Naive B cell (primary cell): ENCODE results near the gene ASTN2. TPM values are rescaled to one million over a fixed set of nuclear protein-coding genes. Genes with fewer than 3 reads are reported as not detected.

ENCODE experiments used
- ATAC-seq, 2 donors: fragments of 150-1000 bp; cut with Tn5 transposase; 2 replicates each; pipeline ENCODE4 v1.10.0; 2021; ENCODE audit warnings: low read depth in 2 of 2, mild to moderate bottlenecking in 2 of 2, moderate library complexity in 2 of 2
- DNase-seq: peaks from one replicate; pipeline ENCODE4 v3.0.0; 2022
- H3K27ac Mint-ChIP-seq, 6 donors: one replicate each; pipeline ENCODE4 v1.8.0; 2020 to 2022; ENCODE audit warnings: mild to moderate bottlenecking in 6 of 6, mixed read lengths in 6 of 6, moderate library complexity in 5 of 6, inconsistent platforms in 2 of 6
- H3K27me3 Mint-ChIP-seq, 3 donors: one replicate each; pipeline ENCODE4 v1.8.0; 2021 to 2022; ENCODE audit warnings: mixed read lengths in 3 of 3, mild to moderate bottlenecking in 1 of 3
- H3K36me3 Mint-ChIP-seq, 2 donors: one replicate each; pipeline ENCODE4 v1.8.0; 2020 to 2022; ENCODE audit warnings: mixed read lengths in 2 of 2, inconsistent platforms in 1 of 2, mild to moderate bottlenecking in 1 of 2
- H3K4me1 Mint-ChIP-seq, 3 donors: one replicate each; pipeline ENCODE4 v1.8.0; 2020 to 2022; ENCODE audit warnings: mixed read lengths in 3 of 3, inconsistent platforms in 1 of 3, mild to moderate bottlenecking in 1 of 3, moderate library complexity in 1 of 3
- H3K4me3 Mint-ChIP-seq, 8 donors: one replicate each; pipeline ENCODE4 v1.8.0; 2020 to 2022; ENCODE audit warnings: mild to moderate bottlenecking in 8 of 8, mixed read lengths in 8 of 8, moderate library complexity in 8 of 8, inconsistent platforms in 2 of 8
- H3K9me3 Mint-ChIP-seq, 7 donors: one replicate each; pipeline ENCODE4 v1.8.0; 2020 to 2022; ENCODE audit warnings: mixed read lengths in 7 of 7, mild to moderate bottlenecking in 5 of 7, inconsistent platforms in 2 of 7, moderate library complexity in 1 of 7
- polyA plus RNA-seq, 6 donors: library from polyadenylated mRNA; unstranded; fragments of 300-500 nt; fragmentation: Illumina TruSeq; gene quantifications; one replicate each; pipeline ENCODE4 v1.2.3, GENCODE V29; 2021; ENCODE audit warnings: low read depth in 6 of 6

Gene ASTN2
- polyA plus RNA-seq, 6 donors from 2014 or later: 0.89 to 2.5 (median 1.5) TPM; not detected in 1

DNA sequence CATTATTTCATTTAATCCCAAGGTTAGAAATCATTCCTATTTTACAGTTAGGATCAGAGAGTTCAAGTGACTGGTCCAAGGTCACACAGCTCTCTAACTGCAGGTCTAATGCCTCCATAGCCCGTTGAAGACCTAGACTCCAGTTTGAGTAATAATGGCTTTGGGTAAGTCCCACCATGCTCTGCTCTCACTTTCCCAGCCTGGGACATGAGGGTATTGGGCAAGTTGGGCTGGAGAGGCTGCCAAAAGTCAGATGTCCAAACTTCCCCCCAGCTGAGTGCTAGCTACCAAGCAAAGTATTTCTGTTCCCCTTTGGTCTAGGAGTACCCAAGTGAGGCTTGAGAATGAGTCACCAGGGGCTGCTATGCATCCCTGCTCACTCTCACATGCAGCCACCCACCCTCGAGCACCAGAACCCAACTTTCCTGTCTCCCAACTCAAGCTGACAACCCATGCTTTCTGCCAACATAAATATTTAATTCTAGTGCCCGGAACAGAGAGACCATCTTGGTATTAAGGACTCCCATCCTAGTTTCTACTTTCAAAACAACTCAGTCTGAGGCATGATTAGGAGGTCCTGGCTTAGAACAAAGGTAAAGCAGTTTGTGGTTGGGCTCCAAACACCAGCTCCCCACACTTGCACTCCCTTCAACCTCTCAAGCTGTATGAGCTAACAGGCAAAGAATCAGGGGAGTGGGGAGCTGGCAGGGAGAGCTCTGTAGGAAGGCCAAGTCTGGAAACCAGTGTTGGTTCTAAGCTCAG, 964.3 kb downstream of the ASTN2 start:
- Mint-ChIP-seq H3K4me1 (no peaks in the 10 kb centered on the region), H3K36me3 (no peaks in the 10 kb centered on the region), H3K4me3 (no peak overlapping the region), H3K27me3 (no peaks in the 10 kb centered on the region), H3K27ac (no peak overlapping the region), H3K9me3 (peaks cover 0 to 3% (median 0%) of the 10 kb centered on the region in 7 donors)
- ATAC-seq (no peak), DNase-seq (no peak)

DNA sequence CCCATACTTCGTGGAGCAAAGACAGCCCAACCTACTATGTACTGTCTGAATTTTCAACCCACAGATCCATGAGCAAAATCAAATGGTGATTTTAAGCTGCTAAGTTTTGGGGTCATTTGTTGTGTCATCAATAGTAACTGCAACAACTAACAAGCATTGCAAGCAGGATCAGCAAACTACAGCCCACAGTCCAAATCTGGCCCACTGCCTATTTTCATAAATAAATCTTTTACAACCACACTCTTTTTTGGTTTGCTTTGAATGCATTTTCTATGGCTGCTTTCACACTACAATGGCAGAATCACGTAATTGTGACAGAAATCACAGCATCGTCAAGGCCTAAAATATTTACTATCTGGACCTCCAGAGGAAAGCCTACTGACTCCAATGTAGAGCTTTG, 964.9 kb downstream of the ASTN2 start:
- peaks cover 0 to 3% (median 0%) of the 10 kb centered on the region in 7 donors for H3K9me3 Mint-ChIP-seq
- no peak for ATAC-seq
- H3K4me3 Mint-ChIP-seq: no peak overlapping the region
- H3K27me3 Mint-ChIP-seq: no peaks in the 10 kb centered on the region
- no peak for DNase-seq
- H3K4me1 Mint-ChIP-seq: no peaks in the 10 kb centered on the region
- H3K36me3 Mint-ChIP-seq: no peaks in the 10 kb centered on the region
- no peak overlapping the region for H3K27ac Mint-ChIP-seq

DNA sequence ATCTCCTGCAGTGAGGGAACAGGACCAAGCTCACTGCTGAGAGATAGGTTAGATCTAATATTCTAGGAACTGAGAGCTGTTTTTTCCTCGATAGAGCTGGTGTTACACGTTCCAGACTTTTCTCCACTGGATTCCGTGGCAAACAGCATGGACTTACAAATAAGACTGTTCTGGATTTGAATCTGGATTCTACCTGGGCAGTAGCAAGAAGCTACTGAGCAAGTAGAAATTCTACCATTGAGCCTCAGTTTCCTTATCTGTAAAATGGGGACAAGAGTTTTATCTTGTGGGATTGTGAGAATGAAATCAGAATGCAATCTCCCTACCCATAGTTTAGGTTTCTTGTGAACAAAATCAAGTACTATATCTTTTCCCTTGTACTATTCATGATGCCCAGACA, 966.4 kb downstream of the ASTN2 start:
- Mint-ChIP-seq H3K4me3 (no peak overlapping the region), H3K9me3 (no peaks in the 10 kb centered on the region), H3K27me3 (no peaks in the 10 kb centered on the region), H3K36me3 (no peaks in the 10 kb centered on the region), H3K27ac (no peak overlapping the region), H3K4me1 (no peaks in the 10 kb centered on the region)
- no peak for DNase-seq
- no peak for ATAC-seq

DNA sequence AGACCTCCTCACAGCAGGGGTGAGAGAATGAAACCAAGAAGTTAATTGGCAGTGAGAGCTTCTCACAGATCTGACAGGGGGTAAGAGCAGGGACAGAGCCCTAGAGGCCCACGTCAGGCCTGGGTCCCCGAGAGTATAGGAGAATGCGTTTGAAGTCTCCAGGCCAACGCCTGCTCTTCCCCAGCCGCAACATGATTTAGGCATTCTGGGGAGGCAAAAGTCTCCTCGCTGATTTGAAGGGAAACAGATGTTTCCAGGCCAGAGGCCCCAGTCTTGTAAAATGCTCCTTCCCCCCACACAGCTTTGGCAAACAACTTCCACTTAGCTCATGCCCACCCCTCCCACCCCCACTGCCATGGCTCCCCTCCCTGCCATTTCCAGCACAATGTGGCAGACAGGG, 966.9 kb downstream of the ASTN2 start:
- H3K4me1 Mint-ChIP-seq: no peaks in the 10 kb centered on the region
- H3K9me3 Mint-ChIP-seq: no peaks in the 10 kb centered on the region

DNA sequence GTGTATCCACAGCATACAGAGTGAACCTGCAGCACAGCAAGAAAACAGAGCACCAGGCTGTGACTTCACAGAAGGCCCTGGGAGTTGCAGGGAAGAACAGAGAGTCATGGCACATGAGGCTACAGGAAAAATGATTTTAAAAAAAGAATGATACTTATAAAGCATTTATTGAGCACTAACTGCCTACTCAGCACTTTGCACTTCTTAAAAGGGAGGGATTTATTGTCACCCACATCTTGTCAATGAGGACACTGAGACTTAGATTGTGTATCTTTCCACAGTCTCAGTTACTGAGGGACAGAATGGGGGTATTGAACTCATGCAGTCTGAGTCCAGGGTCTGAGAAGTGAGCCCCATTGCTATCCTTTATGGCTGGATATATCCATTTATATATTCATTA, 972.3 kb downstream of the ASTN2 start:
- Mint-ChIP-seq H3K4me1 (no peaks in the 10 kb centered on the region), H3K27me3 (no peaks in the 10 kb centered on the region), H3K4me3 (no peak overlapping the region), H3K27ac (no peak overlapping the region), H3K36me3 (peaks cover 0 to 19% of the 10 kb centered on the region in 2 donors), H3K9me3 (no peaks in the 10 kb centered on the region)
- ATAC-seq: no peak
- DNase-seq: no peak

More for the DNA sequence above, 966.9 kb downstream of the ASTN2 start:
- DNase-seq: no peak
- Mint-ChIP-seq H3K27me3 (no peaks in the 10 kb centered on the region), H3K36me3 (no peaks in the 10 kb centered on the region), H3K27ac (peak overlapping the region in 1 of 6 donors; percentile 33), H3K4me3 (no peak overlapping the region)
- no peak for ATAC-seq

DNA sequence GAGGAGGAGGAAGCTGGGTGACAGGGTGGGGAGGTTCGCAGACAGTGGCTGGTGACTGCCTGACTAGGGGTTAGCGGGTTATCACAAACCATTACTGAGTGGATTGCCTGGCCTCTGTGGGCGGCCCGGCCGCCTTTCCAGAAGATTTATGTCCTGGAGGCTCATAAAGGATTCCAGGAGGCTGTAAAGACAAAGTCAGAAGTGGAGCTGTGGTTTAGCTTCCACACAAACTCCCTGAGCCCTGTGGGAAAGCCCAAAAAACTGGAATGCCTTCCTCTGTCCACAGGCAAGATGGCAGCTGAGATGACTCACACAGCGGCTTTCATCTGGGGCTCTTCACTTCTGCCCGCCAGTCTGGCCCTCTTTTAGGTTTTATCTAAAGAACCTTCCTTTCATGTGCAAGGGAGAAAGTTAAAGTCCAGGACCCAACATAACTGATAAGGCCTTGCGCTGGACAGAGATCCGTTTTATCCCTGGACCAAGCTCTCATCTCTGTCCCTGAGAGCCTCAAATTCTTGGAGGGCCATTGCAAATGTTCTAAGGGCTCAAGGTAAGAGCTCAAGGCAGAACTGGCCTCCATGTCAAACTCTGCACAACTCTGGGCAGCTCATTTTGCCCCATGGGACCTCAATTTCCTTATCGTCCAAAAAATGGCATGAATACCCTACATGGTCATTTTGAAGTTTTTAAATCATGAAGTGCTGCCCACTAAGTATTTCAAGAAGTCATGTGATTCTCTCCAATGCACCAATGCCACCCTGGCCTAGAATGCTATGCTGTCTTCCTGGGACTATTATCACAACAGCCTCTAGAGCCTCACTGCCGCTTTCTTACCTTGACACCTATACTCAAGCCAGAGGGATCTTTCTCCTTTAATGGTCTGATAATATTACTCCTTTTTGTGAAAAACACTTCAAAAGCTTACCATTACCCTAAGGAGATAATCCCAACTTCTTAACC, 977.2 kb downstream of the ASTN2 start:
- DNase-seq (no peak), ATAC-seq (no peak)
- peaks cover 0 to 23% of the 10 kb centered on the region in 2 donors for H3K36me3 Mint-ChIP-seq
- no peaks in the 10 kb centered on the region for H3K4me1 Mint-ChIP-seq
- H3K9me3 Mint-ChIP-seq: peaks cover 0 to 6% (median 0%) of the 10 kb centered on the region in 7 donors
- no peak overlapping the region for H3K4me3 Mint-ChIP-seq
- H3K27me3 Mint-ChIP-seq: no peaks in the 10 kb centered on the region
- no peak overlapping the region for H3K27ac Mint-ChIP-seq

DNA sequence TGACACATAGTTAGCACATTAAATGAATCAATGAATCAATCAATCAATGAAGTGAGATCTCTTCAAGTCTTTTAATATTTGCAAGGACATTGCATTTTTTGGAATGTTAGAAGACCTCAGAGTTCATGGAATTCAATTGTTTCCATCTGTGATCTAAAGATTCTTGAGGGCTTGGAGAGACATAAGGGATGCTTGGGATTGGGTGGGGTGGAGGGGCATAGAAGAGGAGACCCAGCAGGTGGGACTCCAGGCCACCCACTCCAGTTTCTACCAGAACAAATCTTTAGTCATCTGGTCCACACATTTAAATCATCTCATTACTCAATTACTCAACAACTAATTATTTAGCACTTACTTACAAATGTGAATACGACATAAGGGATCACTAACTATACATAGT, 978.7 kb downstream of the ASTN2 start:
- Mint-ChIP-seq H3K4me1 (no peaks in the 10 kb centered on the region), H3K27ac (no peak overlapping the region), H3K9me3 (peaks cover 0 to 6% (median 0%) of the 10 kb centered on the region in 7 donors), H3K4me3 (no peak overlapping the region), H3K36me3 (peaks cover 0 to 23% of the 10 kb centered on the region in 2 donors), H3K27me3 (no peaks in the 10 kb centered on the region)
- DNase-seq (no peak), ATAC-seq (no peak)

DNA sequence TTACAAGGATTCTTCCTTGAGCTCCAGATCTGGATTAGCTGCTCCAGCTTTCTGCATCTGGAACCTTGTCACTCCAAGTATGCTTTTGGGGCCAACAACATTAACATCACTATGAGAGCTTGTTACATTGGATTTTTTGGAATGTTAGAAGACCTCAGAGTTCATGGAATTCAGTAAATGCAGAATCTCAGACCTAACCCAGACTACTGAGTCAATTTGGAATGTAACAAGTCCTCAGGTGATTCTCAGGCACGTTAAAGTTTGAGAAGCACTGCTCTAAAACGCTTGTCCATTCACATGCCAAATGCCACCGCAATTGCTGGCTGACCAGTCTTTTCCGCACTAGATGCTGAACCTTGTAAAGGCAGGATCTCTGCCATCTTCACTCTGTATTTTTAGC, 979.2 kb downstream of the ASTN2 start:
- Mint-ChIP-seq H3K9me3 (peaks cover 0 to 6% (median 0%) of the 10 kb centered on the region in 7 donors), H3K36me3 (peaks cover 0 to 22% of the 10 kb centered on the region in 2 donors), H3K27ac (no peak overlapping the region), H3K4me3 (no peak overlapping the region), H3K4me1 (no peaks in the 10 kb centered on the region), H3K27me3 (no peaks in the 10 kb centered on the region)
- DNase-seq (no peak), ATAC-seq (no peak)

DNA sequence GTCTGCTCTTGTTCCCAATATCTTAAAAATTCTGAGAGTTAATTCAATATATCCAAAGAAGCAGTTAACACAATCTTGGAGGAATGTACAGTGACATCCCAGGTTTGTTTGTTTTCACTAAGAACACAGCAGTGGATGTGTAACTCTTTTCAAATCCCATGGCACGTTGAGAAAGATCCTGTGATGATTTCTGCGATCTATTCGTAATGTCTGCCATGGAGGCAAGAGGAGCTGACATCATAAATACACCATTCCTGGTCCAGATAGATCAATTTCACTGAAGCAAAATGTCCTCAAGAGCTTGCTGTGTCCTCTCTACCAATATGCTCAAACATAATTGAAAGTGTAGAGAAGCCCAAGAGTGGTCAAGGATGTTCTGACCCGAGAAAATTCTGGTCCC, 980.5 kb downstream of the ASTN2 start:
- DNase-seq (no peak), ATAC-seq (no peak)
- Mint-ChIP-seq H3K4me1 (no peaks in the 10 kb centered on the region), H3K4me3 (no peak overlapping the region), H3K36me3 (peaks cover 0 to 10% of the 10 kb centered on the region in 2 donors), H3K9me3 (peaks cover 0 to 6% (median 0%) of the 10 kb centered on the region in 7 donors), H3K27me3 (no peaks in the 10 kb centered on the region), H3K27ac (no peak overlapping the region)

DNA sequence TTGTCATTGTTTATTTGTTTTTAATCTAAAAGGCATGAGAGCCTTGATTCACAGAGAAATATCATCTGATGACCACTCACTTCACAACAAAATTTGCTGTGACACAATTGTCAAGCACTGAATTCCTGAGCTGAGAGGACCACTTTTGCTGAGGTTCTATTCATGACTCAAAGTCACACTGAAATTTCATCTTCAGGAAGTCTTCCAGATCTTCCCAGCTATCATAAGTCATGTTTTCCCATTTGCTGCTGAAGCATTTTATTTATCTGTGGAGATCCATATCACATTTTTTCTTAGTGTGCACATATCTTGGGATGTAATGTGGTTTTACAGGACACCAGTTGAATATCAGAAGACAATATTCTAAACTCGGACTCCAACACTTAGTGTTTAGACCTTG, 982.8 kb downstream of the ASTN2 start:
- Mint-ChIP-seq H3K27me3 (no peaks in the 10 kb centered on the region), H3K36me3 (peaks cover 0 to 4% of the 10 kb centered on the region in 2 donors), H3K4me1 (no peaks in the 10 kb centered on the region), H3K27ac (no peak overlapping the region), H3K4me3 (no peak overlapping the region), H3K9me3 (peaks cover 0 to 6% (median 0%) of the 10 kb centered on the region in 7 donors)
- no peak for ATAC-seq
- DNase-seq: no peak

DNA sequence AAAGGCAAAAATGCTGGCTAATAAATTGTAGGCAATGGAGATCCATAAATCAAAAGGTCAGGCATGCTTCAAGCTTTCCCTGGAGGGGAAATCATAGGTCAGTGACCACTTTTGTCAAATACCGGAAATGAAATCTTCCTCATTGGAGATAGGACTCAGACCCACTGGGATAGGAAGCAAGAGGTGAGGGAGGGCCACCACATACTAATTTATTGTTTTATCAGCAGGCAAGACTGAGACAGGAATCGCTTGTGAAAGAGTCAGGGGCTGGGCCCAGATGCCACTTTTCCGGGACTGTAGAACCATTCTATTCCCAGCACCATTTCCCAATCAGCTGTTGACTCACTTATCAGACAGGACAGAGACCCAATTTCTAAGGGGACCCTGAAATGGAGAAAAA, 984.0 kb downstream of the ASTN2 start:
- ATAC-seq: no peak
- H3K27me3 Mint-ChIP-seq: no peaks in the 10 kb centered on the region
- H3K27ac Mint-ChIP-seq: no peak overlapping the region

DNA sequence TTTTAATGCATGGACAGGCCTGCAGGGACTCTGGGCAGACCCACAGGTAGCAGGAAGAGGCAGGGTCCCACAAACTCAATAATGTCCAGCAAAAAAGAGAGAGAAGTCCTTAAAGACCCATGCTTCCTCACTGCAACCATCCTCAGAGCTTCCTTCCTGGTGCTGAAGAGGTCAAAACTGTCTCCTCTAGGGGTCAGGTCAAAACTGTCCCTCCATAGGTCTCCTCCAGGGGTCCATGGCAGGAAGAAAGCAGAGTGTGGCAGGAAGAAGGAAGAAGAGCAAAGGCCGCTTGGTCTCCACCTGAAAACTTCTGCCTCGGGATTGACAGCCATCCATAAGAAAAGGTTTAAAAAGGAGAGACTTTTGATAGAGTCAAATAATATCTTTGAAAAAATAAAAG, 989.6 kb downstream of the ASTN2 start:
- DNase-seq (no peak), ATAC-seq (no peak)
- Mint-ChIP-seq H3K4me1 (no peaks in the 10 kb centered on the region), H3K27ac (no peak overlapping the region), H3K9me3 (peaks cover 0 to 5% (median 0%) of the 10 kb centered on the region in 7 donors), H3K4me3 (no peak overlapping the region), H3K36me3 (peaks cover 0 to 6% of the 10 kb centered on the region in 2 donors), H3K27me3 (no peaks in the 10 kb centered on the region)

More for the DNA sequence above, 984.0 kb downstream of the ASTN2 start:
- Mint-ChIP-seq H3K4me3 (no peak overlapping the region), H3K9me3 (no peaks in the 10 kb centered on the region), H3K36me3 (no peaks in the 10 kb centered on the region), H3K4me1 (no peaks in the 10 kb centered on the region)
- no peak for DNase-seq

DNA sequence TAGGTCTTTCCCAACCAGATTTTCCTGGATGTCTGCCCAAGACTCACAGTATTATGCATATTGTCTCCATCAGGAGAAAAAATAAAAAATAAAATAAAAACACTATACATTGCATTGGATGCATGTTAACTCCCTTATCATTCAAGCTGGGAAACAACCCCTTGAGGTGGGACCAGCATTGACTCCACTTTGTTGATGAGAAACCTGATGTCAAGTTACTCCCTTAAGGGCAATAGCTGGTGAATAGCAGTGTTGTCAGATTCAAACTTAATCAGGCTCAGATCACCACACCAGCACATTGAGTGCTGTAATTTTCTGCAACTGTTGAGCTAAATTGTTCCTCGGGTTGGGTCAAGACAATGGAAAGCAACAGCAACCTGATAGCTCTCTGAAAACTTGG, 991.7 kb downstream of the ASTN2 start:
- no peak overlapping the region for H3K27ac Mint-ChIP-seq
- H3K27me3 Mint-ChIP-seq: no peaks in the 10 kb centered on the region
- no peak overlapping the region for H3K4me3 Mint-ChIP-seq
- peaks cover 0 to 5% (median 0%) of the 10 kb centered on the region in 7 donors for H3K9me3 Mint-ChIP-seq
- peaks cover 0 to 6% of the 10 kb centered on the region in 2 donors for H3K36me3 Mint-ChIP-seq
- no peak for ATAC-seq
- no peak for DNase-seq
- peaks cover 0 to 4% (median 0%) of the 10 kb centered on the region in 3 donors for H3K4me1 Mint-ChIP-seq
